HL-60/S4 treated with phorbol 12-myristate 13-acetate at 8.2 ng/mL for 4 days and 3 days (cell line): ENCODE results near the gene SFT2D2.

Experiments
- in situ Hi-C: fragments of 300-500 bp; cut with MboI; formaldehyde crosslinking; loops from 2 replicates; pipeline ENCODE4 v1.15.0; 2022; ENCODE audit warnings: low sequenced_read_pairs

The SFT2D2 gene

GRCh38 chr1:168221275-168221674 lies 4.5 kb upstream of the SFT2D2 start:
- in situ Hi-C loops = no loop called here

GRCh38 chr1:168223261-168223660 lies 2.5 kb upstream of the SFT2D2 start:
- in situ Hi-C loops = no loop called here

- in situ Hi-C loops = no loop called here
Observed at GRCh38 chr1:168223681-168224540, 1.9 kb upstream of the SFT2D2 start.

GRCh38 chr1:168224991-168225390 lies 813 bp upstream of the SFT2D2 start:
- in situ Hi-C loops = no loop called here

GRCh38 chr1:168227620-168228019 lies 1.8 kb downstream of the SFT2D2 start:
- in situ Hi-C loops = no loop called here

GRCh38 chr1:168229893-168230292 lies 4.1 kb downstream of the SFT2D2 start:
- in situ Hi-C loops = no loop called here

- in situ Hi-C loops = no loop called here
Observed at GRCh38 chr1:168230709-168231108, 4.9 kb downstream of the SFT2D2 start.

- in situ Hi-C loops = no loop called here
Observed at GRCh38 chr1:168234846-168235547, 9.2 kb downstream of the SFT2D2 start.

GRCh38 chr1:168235548-168235885 lies 9.7 kb downstream of the SFT2D2 start:
- in situ Hi-C loops = no loop called here

GRCh38 chr1:168235937-168236336 lies 10.1 kb downstream of the SFT2D2 start:
- in situ Hi-C loops = no loop called here

GRCh38 chr1:168236836-168237611 lies 11.2 kb downstream of the SFT2D2 start:
- in situ Hi-C loops = no loop called here

- in situ Hi-C loops = no loop called here
Observed at GRCh38 chr1:168243198-168243597, 17.4 kb downstream of the SFT2D2 start.

- in situ Hi-C loops = no loop called here
Observed at GRCh38 chr1:168243636-168244212, 17.9 kb downstream of the SFT2D2 start.

- in situ Hi-C loops = no loop called here
Observed at GRCh38 chr1:168245042-168245441, 19.2 kb downstream of the SFT2D2 start.

- in situ Hi-C loops = no loop called here
Observed at GRCh38 chr1:168246506-168246905, 20.7 kb downstream of the SFT2D2 start.

GRCh38 chr1:168252204-168252733 lies 26.5 kb downstream of the SFT2D2 start:
- in situ Hi-C loops = no loop called here

- in situ Hi-C loops = no loop called here
Observed at GRCh38 chr1:168256164-168256563, 30.4 kb downstream of the SFT2D2 start.

GRCh38 chr1:168257397-168257796 lies 31.6 kb downstream of the SFT2D2 start:
- in situ Hi-C loops = no loop called here

- in situ Hi-C loops = no loop called here
Observed at GRCh38 chr1:168259567-168259966, 33.8 kb downstream of the SFT2D2 start.

GRCh38 chr1:168260393-168260792 lies 34.6 kb downstream of the SFT2D2 start:
- in situ Hi-C loops = no loop called here

GRCh38 chr1:168261390-168261789 lies 35.6 kb downstream of the SFT2D2 start:
- in situ Hi-C loops = no loop called here
